GM19099 (cell line): ENCODE data around the gene CNKSR2.

Experiments
- POLR2A ChIP-seq: IDR thresholded peaks from 3 replicates; pipeline ENCODE4 v1.6.1; 2011; ENCODE audit warnings: low read depth; ENCODE audit not compliant: insufficient read length; ENCODE audit errors: extremely low read depth

CNKSR2 gene

GRCh38 chrX:21524008-21524407 is 149.8 kb downstream of the CNKSR2 start:
- TF ChIP-seq POLR2A, result no peak

- TF ChIP-seq POLR2A, result no peak
Observed at GRCh38 chrX:21528076-21528475, 153.9 kb downstream of the CNKSR2 start.

- TF ChIP-seq POLR2A, result no peak
Observed at GRCh38 chrX:21529771-21530170, 155.6 kb downstream of the CNKSR2 start.

- no peak for TF ChIP-seq POLR2A
Observed at GRCh38 chrX:21559417-21559816, 185.2 kb downstream of the CNKSR2 start.

- no peak for TF ChIP-seq POLR2A
Observed at GRCh38 chrX:21565025-21565424, 190.8 kb downstream of the CNKSR2 start.

GRCh38 chrX:21574793-21575192 is 200.6 kb downstream of the CNKSR2 start:
- no peak for TF ChIP-seq POLR2A

GRCh38 chrX:21581479-21581878 is 207.3 kb downstream of the CNKSR2 start:
- no peak for TF ChIP-seq POLR2A

- TF ChIP-seq POLR2A, result no peak
Observed at GRCh38 chrX:21586001-21586400, 211.8 kb downstream of the CNKSR2 start.

GRCh38 chrX:21590012-21590776 is 216.0 kb downstream of the CNKSR2 start:
- no peak for TF ChIP-seq POLR2A

GRCh38 chrX:21606002-21606401 is 231.8 kb downstream of the CNKSR2 start:
- TF ChIP-seq POLR2A, result no peak

GRCh38 chrX:21610168-21610567 is 235.9 kb downstream of the CNKSR2 start:
- no peak for TF ChIP-seq POLR2A

- no peak for TF ChIP-seq POLR2A
Observed at GRCh38 chrX:21612154-21612553, 237.9 kb downstream of the CNKSR2 start.

GRCh38 chrX:21616386-21616785 is 242.2 kb downstream of the CNKSR2 start:
- no peak for TF ChIP-seq POLR2A

- no peak for TF ChIP-seq POLR2A
Observed at GRCh38 chrX:21620234-21620633, 246.0 kb downstream of the CNKSR2 start.

- TF ChIP-seq POLR2A, result no peak
Observed at GRCh38 chrX:21623778-21624501, 249.7 kb downstream of the CNKSR2 start.

GRCh38 chrX:21632027-21632426 is 257.8 kb downstream of the CNKSR2 start:
- no peak for TF ChIP-seq POLR2A

- TF ChIP-seq POLR2A, result no peak
Observed at GRCh38 chrX:21638311-21638710, 264.1 kb downstream of the CNKSR2 start.

- no peak for TF ChIP-seq POLR2A
Observed at GRCh38 chrX:21639775-21640174, 265.6 kb downstream of the CNKSR2 start.
